DMS153 (cell line): ENCODE measurements around the gene PPP1R1C.

ENCODE experiments used
- DNase-seq: peaks from one replicate; lab custom pipeline; 2025; lab: John Stamatoyannopoulos, UW

The PPP1R1C gene

DNA sequence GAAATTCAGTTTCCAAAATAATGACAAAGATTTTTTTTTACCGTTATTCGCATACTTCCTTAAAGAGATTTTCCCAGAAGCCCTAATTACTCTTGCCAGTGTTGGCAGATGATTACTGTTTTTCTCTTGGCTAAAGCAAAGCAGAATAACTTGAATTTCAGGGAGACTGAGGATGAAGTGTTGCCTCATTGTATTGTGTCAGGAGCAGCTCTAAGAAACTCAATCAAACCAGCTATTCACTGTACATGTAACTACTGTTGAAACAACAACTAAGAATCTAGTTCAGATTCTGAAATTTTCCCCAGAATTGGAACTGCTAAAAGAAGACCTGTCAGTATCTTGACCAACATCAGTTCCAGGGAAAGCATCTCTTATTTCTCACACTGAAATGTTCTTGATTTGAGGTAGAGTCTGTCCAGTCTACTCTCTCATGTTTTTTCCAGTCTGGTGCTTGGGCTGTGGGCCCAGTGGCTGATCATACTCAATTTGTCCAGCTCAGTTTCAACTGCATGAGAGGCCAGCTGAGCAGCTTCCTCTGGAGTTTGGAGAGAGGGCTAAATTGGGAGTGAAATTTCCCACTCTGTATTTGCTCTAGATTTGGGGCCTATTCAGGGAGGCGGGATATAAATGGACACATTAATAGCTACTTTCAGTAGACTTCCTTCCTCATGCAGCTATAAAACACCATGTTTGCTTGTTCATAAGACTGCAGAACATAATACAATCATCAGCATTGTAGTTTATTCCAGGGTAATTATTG is 78.5 kb downstream of the PPP1R1C start:
- DNase-seq, result peak; percentile 10

DNA sequence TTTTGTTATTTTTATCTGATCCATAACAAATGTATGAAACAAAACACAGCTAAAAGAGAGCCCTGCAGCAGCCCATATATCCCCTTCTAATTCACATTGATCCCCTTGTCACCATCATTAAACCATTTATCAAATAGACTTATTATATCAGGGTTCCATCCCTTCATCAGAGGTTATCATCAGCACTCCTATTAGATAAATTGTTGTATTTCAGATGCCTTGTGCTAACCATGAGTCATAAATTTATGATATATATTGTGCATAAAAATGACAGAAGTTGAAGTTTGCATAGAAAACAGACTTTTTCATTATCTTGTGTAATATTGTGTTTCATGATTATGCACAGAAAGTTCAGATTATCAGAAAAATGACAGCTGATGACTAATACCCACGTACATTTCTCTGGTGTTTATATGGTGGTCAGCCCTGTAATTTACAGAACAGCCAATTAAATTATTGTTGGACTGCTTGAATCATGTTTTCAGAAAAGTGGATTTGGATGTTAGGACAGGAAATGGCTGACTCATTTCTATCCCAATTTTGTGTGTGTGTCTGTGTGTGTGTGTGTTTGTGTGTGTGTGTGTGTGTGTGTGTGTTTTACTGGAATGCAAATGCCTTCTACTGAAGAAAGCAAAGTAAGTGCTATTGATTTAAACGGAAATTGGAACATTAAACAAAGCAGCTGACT is 80.9 kb downstream of the PPP1R1C start:
- no peak for DNase-seq

GRCh38 chr2:182067393-182067792 is 81.7 kb downstream of the PPP1R1C start:
- no peak for DNase-seq

DNA sequence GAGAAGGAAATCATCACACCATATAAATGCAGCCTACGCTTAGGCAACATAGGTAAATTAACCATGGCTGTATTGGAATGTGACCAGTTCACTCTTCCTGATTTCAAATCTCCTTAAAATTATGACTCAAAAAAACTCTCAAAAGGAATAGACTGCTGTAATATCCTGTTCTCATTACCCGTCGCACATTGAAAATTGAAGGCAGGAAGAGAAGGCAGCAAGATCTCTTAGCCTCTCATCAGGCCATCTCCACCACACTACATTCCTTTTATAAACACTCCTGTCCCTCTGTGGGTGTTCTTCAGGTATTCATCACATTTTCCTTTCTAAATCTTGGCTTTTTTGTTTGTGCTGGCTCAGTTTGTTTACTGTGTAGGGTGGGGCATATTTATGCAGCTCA is 83.2 kb downstream of the PPP1R1C start:
- no peak for DNase-seq

- no peak for DNase-seq
Observed at GRCh38 chr2:182069416-182069815, 83.8 kb downstream of the PPP1R1C start.

- DNase-seq, result no peak
Observed at GRCh38 chr2:182069908-182070307, 84.3 kb downstream of the PPP1R1C start.

GRCh38 chr2:182070736-182071135 is 85.1 kb downstream of the PPP1R1C start:
- DNase-seq, result no peak

- DNase-seq, result peak; percentile 16
Observed at GRCh38 chr2:182072861-182073260, 87.2 kb downstream of the PPP1R1C start.

DNA sequence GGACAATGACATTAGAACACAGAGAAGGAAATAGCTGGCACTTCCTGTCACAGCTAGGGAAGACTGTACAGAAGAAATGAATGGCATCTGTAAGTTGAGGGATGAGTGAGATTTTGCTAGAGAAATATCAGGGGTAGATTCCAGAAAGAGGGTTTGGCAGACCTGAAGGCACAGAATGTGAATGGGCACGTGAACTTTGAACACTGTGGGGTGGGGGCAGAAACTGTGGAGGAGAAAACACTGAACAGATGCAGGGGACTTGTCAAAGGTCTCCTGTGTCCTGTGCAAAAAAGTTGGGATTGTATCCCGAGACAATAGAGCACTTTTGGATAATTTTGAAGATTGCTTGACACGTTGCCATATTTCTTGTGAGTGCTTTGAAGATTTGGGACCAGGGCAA is 88.0 kb downstream of the PPP1R1C start:
- no peak for DNase-seq

DNA sequence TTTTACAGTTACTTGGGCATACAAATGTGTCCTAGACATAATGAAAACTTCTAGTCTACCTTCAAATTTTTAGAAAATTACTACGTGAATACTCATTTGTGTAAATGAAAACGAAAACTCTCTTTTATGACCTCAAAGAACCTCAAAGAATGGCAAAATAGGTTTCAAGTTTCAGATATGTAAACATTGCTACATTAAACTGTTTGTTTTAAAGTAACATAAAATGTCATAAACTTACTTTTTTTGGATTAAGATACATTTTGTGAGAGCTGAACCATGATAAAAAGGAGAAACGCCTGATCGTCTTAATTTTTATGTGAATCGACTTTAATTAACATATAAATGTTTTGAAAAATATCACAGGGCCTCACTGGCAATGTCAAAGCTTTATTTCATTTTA is 91.4 kb downstream of the PPP1R1C start:
- no peak for DNase-seq

DNA sequence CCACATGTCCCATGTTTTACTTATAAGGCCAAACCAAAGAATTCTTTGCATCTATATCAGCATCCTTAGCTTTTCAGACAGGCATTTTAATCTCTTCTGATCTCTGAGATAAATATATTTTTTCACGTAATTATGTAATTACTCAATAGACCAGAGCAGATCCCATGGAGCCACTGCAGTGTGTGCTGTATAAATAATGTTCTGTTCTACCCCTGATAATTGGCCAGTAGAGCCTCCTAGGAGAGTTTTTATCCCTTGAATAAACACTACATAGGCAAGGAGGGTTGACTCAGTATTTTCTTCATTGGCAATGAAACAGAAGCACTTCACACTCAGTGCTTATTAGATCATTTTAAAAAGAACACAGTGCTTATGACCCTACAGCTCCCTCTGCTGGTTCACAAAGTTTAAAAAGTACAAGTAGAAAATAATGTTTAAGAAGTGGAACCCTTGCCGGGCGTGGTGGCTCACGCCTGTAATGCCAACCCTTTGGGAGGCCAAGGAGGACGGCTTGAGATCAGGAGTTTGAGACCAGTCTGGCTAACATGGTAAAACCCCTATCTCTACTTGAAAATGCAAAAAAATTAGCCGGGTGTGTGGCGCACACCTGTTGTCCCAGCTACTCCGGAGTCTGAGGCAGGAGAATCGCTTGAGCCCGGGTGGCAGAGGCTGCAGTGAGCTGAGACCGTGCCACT is 91.9 kb downstream of the PPP1R1C start:
- peak; percentile 95 for DNase-seq

GRCh38 chr2:182078988-182079602 is 93.4 kb downstream of the PPP1R1C start:
- DNase-seq, result peak; percentile 86

- no peak for DNase-seq
Observed at GRCh38 chr2:182080493-182080892, 94.8 kb downstream of the PPP1R1C start.

- DNase-seq, result peak; percentile 27
Observed at GRCh38 chr2:182081602-182082260, 96.1 kb downstream of the PPP1R1C start.

GRCh38 chr2:182088681-182089320 is 103.1 kb downstream of the PPP1R1C start:
- DNase-seq, result no peak

DNA sequence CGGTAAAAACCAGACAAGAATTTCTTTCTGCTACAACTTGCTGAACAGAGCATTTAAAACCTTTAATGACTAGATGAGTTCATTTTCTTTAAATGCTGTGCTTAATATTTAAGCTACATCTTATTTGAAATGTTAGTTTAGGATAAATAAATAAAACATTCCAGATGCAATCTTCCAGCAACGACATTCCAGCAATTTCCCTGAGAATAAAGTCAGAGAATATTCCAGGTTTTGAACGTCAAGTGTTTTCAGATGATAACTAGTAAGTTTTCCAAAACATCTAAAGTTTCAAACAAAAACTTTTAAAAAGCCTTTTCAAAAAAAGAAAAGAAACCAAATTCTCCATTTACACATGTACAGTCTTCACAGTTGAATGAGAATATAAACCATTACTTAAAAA is 104.8 kb downstream of the PPP1R1C start:
- DNase-seq, result no peak

DNA sequence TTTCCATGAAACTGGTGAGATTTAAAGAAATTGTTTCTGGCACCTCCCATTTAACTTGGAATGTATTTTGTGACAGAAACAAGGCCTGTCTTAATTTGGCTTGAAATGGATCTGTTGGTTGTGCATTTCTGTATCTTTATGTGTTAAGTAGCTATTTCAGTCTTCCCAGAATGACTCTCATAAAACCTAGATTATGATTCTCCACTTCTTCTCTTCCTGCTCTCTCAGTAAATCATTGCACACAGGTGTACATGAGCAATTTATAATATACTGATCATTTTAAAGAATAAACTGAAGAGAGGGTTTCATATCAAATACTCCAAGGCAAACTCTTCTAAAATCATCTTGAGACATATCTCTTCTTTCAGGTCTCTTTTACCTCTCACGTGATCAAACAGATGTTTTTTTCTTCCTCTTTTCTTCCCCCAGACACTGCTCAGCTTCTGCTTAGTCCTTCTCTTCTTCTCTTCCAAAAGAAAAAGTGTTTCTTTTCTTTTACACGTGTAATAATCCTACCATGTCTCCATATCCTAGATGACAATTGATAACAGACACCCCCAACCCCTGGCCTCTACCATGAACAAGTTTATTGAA is 112.0 kb downstream of the PPP1R1C start:
- DNase-seq, result no peak

DNA sequence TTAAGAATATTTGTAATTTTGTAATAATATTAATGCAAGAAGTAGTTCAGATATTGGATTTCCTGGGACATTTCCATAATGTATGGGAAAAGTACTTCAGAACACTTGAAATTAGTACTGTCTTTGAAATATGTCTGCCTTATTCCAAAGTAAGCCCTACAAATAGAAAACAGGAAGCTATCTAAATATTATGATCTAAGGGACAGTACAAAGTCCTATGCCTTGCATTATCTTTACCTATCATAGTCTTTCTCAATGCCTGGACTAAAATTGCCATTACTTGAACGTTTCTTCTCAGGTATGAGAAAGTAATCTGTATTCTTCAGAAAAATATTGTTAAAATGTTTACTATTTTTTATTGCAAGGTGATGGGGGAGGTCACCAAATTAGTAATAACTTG is 113.0 kb downstream of the PPP1R1C start:
- DNase-seq, result no peak

DNA sequence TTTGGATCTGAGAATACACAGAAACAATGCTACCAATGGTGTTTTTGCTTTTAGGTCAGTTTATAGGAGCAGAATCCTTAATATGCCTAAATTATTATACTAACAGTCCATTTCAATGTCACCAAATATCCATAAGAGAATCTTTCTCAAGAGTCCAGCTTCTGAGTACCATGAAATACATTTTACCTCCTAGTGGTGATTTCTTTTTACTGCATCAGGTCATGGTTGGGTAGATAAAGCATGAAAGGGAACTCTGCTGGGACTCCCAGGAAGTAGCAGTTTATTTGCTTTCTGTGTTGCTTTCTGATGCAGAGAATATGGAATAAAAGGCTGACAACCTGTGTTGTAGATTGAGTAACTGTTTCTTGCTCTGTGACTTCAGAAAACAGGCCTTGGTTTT is 115.6 kb downstream of the PPP1R1C start:
- DNase-seq, result peak; percentile 11

DNA sequence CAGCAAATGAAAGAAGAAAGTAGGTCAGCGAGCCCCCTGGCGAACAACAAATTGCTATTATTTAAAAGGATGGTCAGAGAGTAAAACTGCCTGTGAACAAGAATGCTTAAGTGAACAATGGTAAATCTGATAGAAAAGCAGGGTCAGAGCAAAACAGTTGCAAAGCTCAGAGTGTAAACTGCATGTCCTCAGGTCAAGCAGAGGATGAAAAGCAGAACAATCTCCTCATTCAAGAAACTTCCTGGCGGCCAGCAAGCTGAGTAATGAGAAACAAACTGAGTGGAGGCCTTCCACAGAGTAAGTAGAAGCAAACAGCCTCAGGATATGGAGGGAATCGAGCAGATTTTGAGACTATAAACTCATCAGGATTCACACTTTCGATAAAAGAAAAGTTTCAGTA is 117.9 kb downstream of the PPP1R1C start:
- DNase-seq, result no peak

DNA sequence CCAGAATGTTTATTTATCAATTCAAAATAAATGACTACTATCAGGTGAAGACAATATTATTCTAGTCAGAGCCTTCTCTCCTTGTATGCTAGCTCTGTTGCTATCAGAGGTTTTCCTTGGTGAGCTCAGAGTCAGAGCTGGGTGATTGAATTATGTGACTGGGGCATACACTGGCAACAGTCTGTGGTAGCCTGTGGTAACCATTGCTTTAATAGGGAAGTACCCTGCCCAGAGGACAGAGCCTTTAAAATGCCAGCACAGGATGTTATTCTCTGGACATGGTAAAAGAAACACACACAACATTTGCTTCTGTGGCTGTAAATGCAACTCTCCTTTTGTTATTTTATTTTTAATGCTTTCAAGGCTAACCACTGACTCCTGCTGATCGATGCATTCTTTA is 124.7 kb downstream of the PPP1R1C start:
- no peak for DNase-seq
